Fibroblast of skin of left quadriceps (primary cell): ENCODE results near the gene CMYA5.

Experiments
- DNase-seq, 2 experiments: peaks; one replicate each; pipeline ENCODE4 v3.0.0-alpha.2; 2013; ENCODE audit warnings: low read depth in 2 of 2

Gene CMYA5

GRCh38 chr5:79793722-79794121 lies 104.1 kb downstream of the CMYA5 start:
- DNase-seq = no peak

- DNase-seq = no peak
Measured at GRCh38 chr5:79794347-79794746, 104.7 kb downstream of the CMYA5 start.

- no peak for DNase-seq
Measured at GRCh38 chr5:79795764-79796398, 106.2 kb downstream of the CMYA5 start.

- DNase-seq = no peak
Measured at GRCh38 chr5:79798893-79799590, 109.4 kb downstream of the CMYA5 start.

GRCh38 chr5:79800979-79801827 lies 111.6 kb downstream of the CMYA5 start:
- no peak for DNase-seq

GRCh38 chr5:79802406-79802805 lies 112.8 kb downstream of the CMYA5 start:
- no peak for DNase-seq

GRCh38 chr5:79803007-79803406 lies 113.4 kb downstream of the CMYA5 start:
- DNase-seq = no peak

- DNase-seq = no peak
Measured at GRCh38 chr5:79806741-79807140, 117.1 kb downstream of the CMYA5 start.

GRCh38 chr5:79809743-79810142 lies 120.1 kb downstream of the CMYA5 start:
- DNase-seq = no peak

- DNase-seq = no peak
Measured at GRCh38 chr5:79811081-79811480, 121.4 kb downstream of the CMYA5 start.

GRCh38 chr5:79811904-79812303 lies 122.3 kb downstream of the CMYA5 start:
- DNase-seq = no peak

- DNase-seq = no peak
Measured at GRCh38 chr5:79814699-79815098, 125.1 kb downstream of the CMYA5 start.

- DNase-seq = no peak
Measured at GRCh38 chr5:79816014-79816413, 126.4 kb downstream of the CMYA5 start.

GRCh38 chr5:79820648-79821047 lies 131.0 kb downstream of the CMYA5 start:
- no peak for DNase-seq

GRCh38 chr5:79824444-79824843 lies 134.8 kb downstream of the CMYA5 start:
- DNase-seq = no peak

GRCh38 chr5:79825802-79826201 lies 136.2 kb downstream of the CMYA5 start:
- DNase-seq = no peak

GRCh38 chr5:79827159-79827629 lies 137.6 kb downstream of the CMYA5 start:
- DNase-seq = no peak

- DNase-seq = no peak
Measured at GRCh38 chr5:79829260-79829659, 139.6 kb downstream of the CMYA5 start.

- no peak for DNase-seq
Measured at GRCh38 chr5:79831381-79832309, 142.0 kb downstream of the CMYA5 start.

- DNase-seq = no peak
Measured at GRCh38 chr5:79832911-79833310, 143.3 kb downstream of the CMYA5 start.

GRCh38 chr5:79834098-79834753 lies 144.6 kb downstream of the CMYA5 start:
- no peak for DNase-seq
